IPS DF 6.9 (cell line): ENCODE measurements around the gene CPHXL2.
A peak's percentile ranks its signal among the peaks of the same experiment; 100 is the strongest.

Source experiments
- DNase-seq: peaks from one replicate; pipeline ENCODE4 v3.0.0-alpha.2; 2013; ENCODE audit warnings: low read depth, low spot score
- H3K27ac ChIP-seq: one replicate; pipeline ENCODE4 v1.5.1; 2013; ENCODE audit warnings: low read length, control low read depth
- H3K27me3 ChIP-seq: 2 replicates; pipeline ENCODE4 v1.6.1; 2013; ENCODE audit warnings: mild to moderate bottlenecking, low read length; ENCODE audit not compliant: control insufficient read depth, insufficient read depth
- H3K36me3 ChIP-seq: 2 replicates; pipeline ENCODE4 v1.6.1; 2013; ENCODE audit warnings: low read length; ENCODE audit not compliant: control insufficient read depth, insufficient read depth
- H3K4me1 ChIP-seq: 2 replicates; pipeline ENCODE4 v1.6.1; 2013; ENCODE audit warnings: low read length; ENCODE audit not compliant: control insufficient read depth, insufficient read depth
- H3K4me3 ChIP-seq: 2 replicates; pipeline ENCODE4 v1.5.1; 2013; ENCODE audit warnings: mild to moderate bottlenecking, low read length
- H3K9me3 ChIP-seq: 2 replicates; pipeline ENCODE4 v1.6.1; 2013; ENCODE audit warnings: low read length, inconsistent platforms; ENCODE audit not compliant: control insufficient read depth, insufficient read depth
- WGBS: extraction: QIAGEN DNeasy Blood & Tissue Kit; methylation state at CpG from one replicate; pipeline ENCODE4 v1.1.7; 2013; ENCODE audit warnings: mixed read lengths, missing lambda C conversion rate; ENCODE audit not compliant: insufficient read length, insufficient coverage; 5-methylcytosine and 5-hydroxymethylcytosine counted together

CPHXL2 gene

GRCh38 chr16:75676909-75677308 lies at the start of gene CPHXL2:
TSS of gene CPHXL2 (minus strand) at chr16:75677009. CDS start at chr16:75676999, 10 bp downstream.
- no peaks in the 10 kb centered on the region for H3K36me3 ChIP-seq
- no peaks in the 10 kb centered on the region for H3K27me3 ChIP-seq
- H3K4me1 ChIP-seq, result no peaks in the 10 kb centered on the region
- H3K27ac ChIP-seq, result no peak within 1 kb of the TSS
- H3K9me3 ChIP-seq, result no peaks in the 10 kb centered on the region
- no peak within 1 kb of the TSS for H3K4me3 ChIP-seq
- no peak for DNase-seq
- no CpG with 5 or more reads among the region's 4 CpGs for WGBS

- H3K4me1 ChIP-seq, result no peaks in the 10 kb centered on the region
- H3K9me3 ChIP-seq, result no peaks in the 10 kb centered on the region
- no peak for DNase-seq
- no peak within 1 kb of the TSS for H3K27ac ChIP-seq
- no peaks in the 10 kb centered on the region for H3K27me3 ChIP-seq
- no peak within 1 kb of the TSS for H3K4me3 ChIP-seq
- WGBS, result no CpG with 5 or more reads among the region's 5 CpGs
- no peaks in the 10 kb centered on the region for H3K36me3 ChIP-seq
These were observed 49.6 kb upstream of the CPHXL2 start, which contains the start of gene CPHXL for GRCh38 chr16:75726390-75726789. TSS of gene CPHXL (minus strand) at chr16:75726490. CDS start at chr16:75726442, 48 bp downstream.

GRCh38 chr16:75718452-75718851 lies 41.6 kb upstream of the CPHXL2 start:
- no peaks in the 10 kb centered on the region for H3K27me3 ChIP-seq
- H3K36me3 ChIP-seq, result no peaks in the 10 kb centered on the region
- H3K4me1 ChIP-seq, result no peaks in the 10 kb centered on the region
- no peak overlapping the region for H3K27ac ChIP-seq
- DNase-seq, result no peak
- no peaks in the 10 kb centered on the region; the same call in 1 of the 2 replicates for H3K9me3 ChIP-seq
- H3K4me3 ChIP-seq, result no peak overlapping the region
- WGBS, result no CpG with 5 or more reads among the region's 4 CpGs

GRCh38 chr16:75714661-75715060 lies 37.9 kb upstream of the CPHXL2 start:
- Histone ChIP-seq H3K4me3 (no peak overlapping the region), H3K36me3 (no peaks in the 10 kb centered on the region), H3K9me3 (peaks cover under 1% of the 10 kb centered on the region), H3K4me1 (no peaks in the 10 kb centered on the region), H3K27ac (no peak overlapping the region), H3K27me3 (no peaks in the 10 kb centered on the region)
- no peak for DNase-seq

- Histone ChIP-seq H3K36me3 (no peaks in the 10 kb centered on the region), H3K27me3 (no peaks in the 10 kb centered on the region), H3K4me3 (no peak overlapping the region), H3K9me3 (peaks cover 2% of the 10 kb centered on the region), H3K4me1 (no peaks in the 10 kb centered on the region), H3K27ac (no peak overlapping the region)
- DNase-seq, result no peak
- no CpG with 5 or more reads among the region's 2 CpGs for WGBS
These were observed 33.5 kb upstream of the CPHXL2 start for GRCh38 chr16:75710344-75710743.

GRCh38 chr16:75703306-75703705 lies 26.5 kb upstream of the CPHXL2 start:
- H3K9me3 ChIP-seq, result no peaks in the 10 kb centered on the region
- no peak overlapping the region for H3K27ac ChIP-seq
- WGBS, result no CpG with 5 or more reads among the region's 4 CpGs
- no peak for DNase-seq
- no peaks in the 10 kb centered on the region for H3K36me3 ChIP-seq
- H3K4me1 ChIP-seq, result no peaks in the 10 kb centered on the region; the same call in 1 of the 2 replicates
- H3K27me3 ChIP-seq, result no peaks in the 10 kb centered on the region
- no peak overlapping the region for H3K4me3 ChIP-seq

GRCh38 chr16:75702242-75702641 lies 25.4 kb upstream of the CPHXL2 start:
- DNase-seq, result no peak
- no peak overlapping the region for H3K27ac ChIP-seq
- H3K27me3 ChIP-seq, result no peaks in the 10 kb centered on the region
- no CpG with 5 or more reads among the region's 2 CpGs for WGBS
- H3K9me3 ChIP-seq, result no peaks in the 10 kb centered on the region
- no peaks in the 10 kb centered on the region; the same call in 1 of the 2 replicates for H3K4me1 ChIP-seq
- no peaks in the 10 kb centered on the region for H3K36me3 ChIP-seq
- no peak overlapping the region for H3K4me3 ChIP-seq

- WGBS, result no CpG with 5 or more reads among the region's 5 CpGs
- Histone ChIP-seq H3K27ac (no peak within 1 kb of the TSS), H3K36me3 (no peaks in the 10 kb centered on the region), H3K4me3 (no peak within 1 kb of the TSS), H3K27me3 (no peaks in the 10 kb centered on the region), H3K9me3 (no peaks in the 10 kb centered on the region), H3K4me1 (no peaks in the 10 kb centered on the region; the same call in 1 of the 2 replicates)
- no peak for DNase-seq
These were observed 24.6 kb upstream of the CPHXL2 start, which contains the start of gene DUXB for GRCh38 chr16:75701361-75701760. TSS of gene DUXB (minus strand) at chr16:75701461. CDS start at chr16:75701418, 43 bp downstream.

GRCh38 chr16:75697571-75697970 lies 20.8 kb upstream of the CPHXL2 start:
- DNase-seq, result no peak
- no CpG with 5 or more reads among the region's 5 CpGs for WGBS
- no peaks in the 10 kb centered on the region for H3K36me3 ChIP-seq
- no peak overlapping the region for H3K27ac ChIP-seq
- H3K4me1 ChIP-seq, result no peaks in the 10 kb centered on the region; the same call in 1 of the 2 replicates
- no peak overlapping the region for H3K4me3 ChIP-seq
- H3K9me3 ChIP-seq, result no peaks in the 10 kb centered on the region
- no peaks in the 10 kb centered on the region for H3K27me3 ChIP-seq

GRCh38 chr16:75695708-75696107 lies 18.9 kb upstream of the CPHXL2 start:
- Histone ChIP-seq H3K27me3 (no peaks in the 10 kb centered on the region), H3K4me1 (no peaks in the 10 kb centered on the region), H3K9me3 (no peaks in the 10 kb centered on the region), H3K4me3 (no peak overlapping the region), H3K27ac (no peak overlapping the region), H3K36me3 (no peaks in the 10 kb centered on the region)
- DNase-seq, result peak; percentile 9
- no CpG with 5 or more reads among the region's 6 CpGs for WGBS

GRCh38 chr16:75687361-75687760 lies 10.6 kb upstream of the CPHXL2 start:
- Histone ChIP-seq H3K9me3 (peaks cover 2% of the 10 kb centered on the region), H3K27me3 (no peaks in the 10 kb centered on the region), H3K36me3 (no peaks in the 10 kb centered on the region), H3K4me3 (no peak overlapping the region), H3K4me1 (no peaks in the 10 kb centered on the region), H3K27ac (no peak overlapping the region)
- DNase-seq, result no peak
